HEK293 (cell line): ENCODE measurements around the gene ERAS.

Experiments
- CTCF ChIA-PET: fragments of 350-600 bp; formaldehyde crosslinking; extraction: SDS; loops from one replicate; lab custom pipeline; 2021; ENCODE audit warnings: antibody characterized with exemption; lab: Yijun Ruan, JAX
- POLR2A ChIA-PET: fragments of 300-600 bp; formaldehyde crosslinking; extraction: SDS; loops from one replicate; lab custom pipeline; 2020; ENCODE audit warnings: antibody characterized with exemption, inconsistent platforms; lab: Yijun Ruan, JAX
- H3K27ac ChIP-seq: fragments of 200-500 bp; sonication (Bioruptor generic); 2 replicates; pipeline ENCODE4 v1.5.1; 2014; ENCODE audit warnings: low read depth, low read length, control low read depth, inconsistent platforms; ENCODE audit errors: extremely low read depth
- H3K36me3 ChIP-seq, 2 experiments: fragments of 200-500 bp in 1 of 2; sonication (Bioruptor generic) in 1 of 2; 1 replicate in 1 of 2; 2 replicates in 1 of 2; pipeline ENCODE4 v1.5.1; 2014 to 2017; ENCODE audit warnings: inconsistent platforms in 2 of 2, low read length in 2 of 2; ENCODE audit not compliant: control insufficient read depth in 2 of 2, insufficient read depth in 1 of 2
- H3K4me1 ChIP-seq: fragments of 200-500 bp; sonication (Bioruptor generic); 2 replicates; pipeline ENCODE4 v1.5.1; 2014; ENCODE audit warnings: mild to moderate bottlenecking, low read length, inconsistent platforms; ENCODE audit not compliant: control insufficient read depth, insufficient read depth
- H3K4me3 ChIP-seq: 2 replicates; pipeline ENCODE4 v1.5.1; 2011; ENCODE audit warnings: low read depth, mild to moderate bottlenecking, control low read depth, low read length, moderate library complexity
- H3K9me3 ChIP-seq: fragments of 200-500 bp; sonication (Bioruptor generic); 2 replicates; pipeline ENCODE4 v1.5.1; 2014; ENCODE audit warnings: low read depth, low read length, inconsistent platforms; ENCODE audit not compliant: control insufficient read depth, insufficient read depth
- EGR2 ChIP-seq: fragments of 450-650 bp; formaldehyde crosslinking; IDR thresholded peaks from 2 replicates; pipeline ENCODE4 v1.5.1; 2016; ENCODE audit warnings: low read depth, missing biosample characterization, missing genetic modification characterization
- OSR2 ChIP-seq: fragments of 450-650 bp; formaldehyde crosslinking; IDR thresholded peaks from 2 replicates; pipeline ENCODE4 v1.5.1; 2016; ENCODE audit warnings: missing biosample characterization, missing genetic modification characterization
- OVOL3 ChIP-seq: fragments of 450-650 bp; formaldehyde crosslinking; IDR thresholded peaks from 2 replicates; pipeline ENCODE4 v1.5.1; 2016; ENCODE audit warnings: missing biosample characterization, missing genetic modification characterization
- RBAK ChIP-seq: fragments of 450-650 bp; formaldehyde crosslinking; IDR thresholded peaks from 2 replicates; pipeline ENCODE4 v1.5.1; 2016; ENCODE audit warnings: missing biosample characterization, missing genetic modification characterization
- SCRT1 ChIP-seq: fragments of 450-650 bp; formaldehyde crosslinking; IDR thresholded peaks from 2 replicates; pipeline ENCODE4 v1.5.1; 2016; ENCODE audit warnings: missing biosample characterization, missing genetic modification characterization, borderline replicate concordance
- ZFP37 ChIP-seq: fragments of 450-650 bp; formaldehyde crosslinking; IDR thresholded peaks from 2 replicates; pipeline ENCODE4 v1.5.1; 2016; ENCODE audit warnings: missing biosample characterization, missing genetic modification characterization
- ZNF23 ChIP-seq: fragments of 450-650 bp; formaldehyde crosslinking; IDR thresholded peaks from 2 replicates; pipeline ENCODE4 v1.5.1; 2016; ENCODE audit warnings: missing biosample characterization, missing genetic modification characterization, borderline replicate concordance
- ZNF341 ChIP-seq: fragments of 450-650 bp; formaldehyde crosslinking; IDR thresholded peaks from 2 replicates; pipeline ENCODE4; 2016; ENCODE audit warnings: low read depth, missing biosample characterization, missing genetic modification characterization
- ZNF530 ChIP-seq: fragments of 450-650 bp; formaldehyde crosslinking; IDR thresholded peaks from 2 replicates; pipeline ENCODE4 v1.5.1; 2016; ENCODE audit warnings: low read depth, missing biosample characterization, missing genetic modification characterization
- ZNF555 ChIP-seq: fragments of 450-650 bp; formaldehyde crosslinking; conservative IDR thresholded peaks from 2 replicates; pipeline ENCODE4 v1.5.1; 2017; ENCODE audit warnings: missing biosample characterization, mild to moderate bottlenecking, missing genetic modification characterization, inconsistent platforms
- ZNF558 ChIP-seq: fragments of 450-650 bp; formaldehyde crosslinking; IDR thresholded peaks from 2 replicates; pipeline ENCODE4 v1.5.1; 2016; ENCODE audit warnings: missing biosample characterization, missing genetic modification characterization
- ZNF596 ChIP-seq: fragments of 450-650 bp; IDR thresholded peaks from 2 replicates; pipeline ENCODE4 v1.5.0; 2018; ENCODE audit warnings: missing biosample characterization, mild to moderate bottlenecking, missing genetic modification characterization, moderate library complexity
- ZNF707 ChIP-seq: fragments of 450-650 bp; formaldehyde crosslinking; IDR thresholded peaks from 2 replicates; pipeline ENCODE4 v1.5.1; 2016; ENCODE audit warnings: missing biosample characterization, missing genetic modification characterization
- TF ChIP-seq, protein P1 (sequence below): fragments of 450-650 bp; formaldehyde crosslinking; IDR thresholded peaks from 2 replicates; pipeline ENCODE4 v1.5.1; 2016; ENCODE audit warnings: missing biosample characterization, missing genetic modification characterization
- TF ChIP-seq, protein P2 (sequence below): fragments of 450-650 bp; formaldehyde crosslinking; conservative IDR thresholded peaks from 2 replicates; pipeline ENCODE4 v1.5.1; 2016; ENCODE audit warnings: low read depth, missing biosample characterization, missing genetic modification characterization
- TF ChIP-seq, protein P3 (sequence below): fragments of 450-650 bp; formaldehyde crosslinking; IDR thresholded peaks from 2 replicates; pipeline ENCODE4 v1.5.1; 2016; ENCODE audit warnings: missing biosample characterization, missing genetic modification characterization

The ERAS gene

DNA sequence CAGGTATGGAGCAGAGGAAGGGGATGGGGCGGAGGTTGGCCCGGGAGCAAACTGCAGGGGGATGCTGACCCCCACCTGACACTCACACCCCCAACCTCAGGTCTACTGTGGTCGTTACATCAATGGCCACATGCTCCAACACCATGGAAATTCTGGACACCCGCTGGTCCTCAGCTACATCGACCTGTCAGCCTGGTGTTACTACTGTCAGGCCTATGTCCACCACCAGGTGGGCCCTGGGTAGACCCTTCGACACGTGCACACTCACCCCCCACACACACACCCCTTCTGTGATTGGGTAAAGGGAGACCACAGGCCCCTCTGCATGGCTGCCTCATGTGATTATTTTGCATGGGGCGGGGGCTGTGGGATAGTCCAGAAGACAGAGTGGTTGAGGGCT, 2.2 kb upstream of the ERAS start:
- H3K9me3 ChIP-seq, result no peaks in the 10 kb centered on the region
- H3K27ac ChIP-seq, result no peak overlapping the region
- H3K4me3 ChIP-seq, result no peak overlapping the region
- ChIA-PET POLR2A (no interaction called here), CTCF (interaction anchor here (0.5 to 1.4 kb wide), 2 partner anchors 10 to 296 kb away, joined by 3 to 5 read pairs; no protein-coding TSS in a partner anchor)
- no peaks in the 10 kb centered on the region for H3K4me1 ChIP-seq
- no peak for TF ChIP-seq ZNF555 (tag by site-specific recombination)
- TF ChIP-seq ZNF558 (tag by site-specific recombination), result no peak
- TF ChIP-seq OVOL3 (tag by site-specific recombination), result no peak
- TF ChIP-seq ZNF23, result no peak
- no peak for TF ChIP-seq RBAK
- no peak for TF ChIP-seq ZNF530 (tag by site-specific recombination)
- peaks cover 0 to 56% of the 10 kb centered on the region in 2 experiments; a peak in 1 of 3 replicates for H3K36me3 ChIP-seq

DNA sequence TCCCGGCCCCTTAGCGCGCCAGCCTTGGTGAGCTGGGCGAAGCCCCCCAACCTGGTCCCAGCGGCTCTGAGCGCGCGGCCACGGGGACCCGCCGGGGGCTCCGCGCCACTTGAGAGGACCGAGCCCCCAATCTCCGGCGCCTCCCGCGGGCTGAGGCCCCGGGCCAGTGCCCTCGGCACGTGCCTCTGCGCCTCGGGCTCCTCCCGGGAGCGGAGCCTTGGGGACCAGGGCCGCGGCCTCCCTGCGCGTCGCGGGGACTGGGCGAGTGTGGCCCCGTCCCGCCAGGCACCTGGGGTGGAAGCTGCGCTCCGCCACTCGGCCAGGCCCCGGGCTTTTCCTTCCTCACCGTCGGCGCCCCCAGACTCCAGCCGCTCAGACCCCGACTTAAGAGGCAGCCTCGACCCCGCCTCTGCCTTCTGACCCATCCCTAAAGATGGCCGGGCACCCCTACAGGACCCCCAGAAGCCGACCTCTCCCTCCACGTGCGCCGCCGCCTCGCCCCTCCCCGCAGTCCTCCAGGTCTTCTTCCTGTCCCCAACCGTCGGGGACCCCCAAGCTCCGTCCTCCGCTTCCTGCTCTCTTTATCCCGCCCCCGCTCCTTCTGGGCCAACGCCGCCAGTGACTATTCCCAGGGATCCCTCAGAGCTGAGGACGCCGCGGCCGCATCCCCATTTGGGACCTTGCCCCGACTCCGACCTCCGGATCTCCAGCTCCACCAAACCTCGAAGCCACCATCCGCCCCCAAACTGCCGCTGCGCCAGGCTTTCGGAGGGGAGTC, 752 bp downstream of the ERAS start:
- ChIA-PET CTCF (interaction anchor here (0.6 kb wide), 1 partner anchor 176 kb away, joined by 7 read pairs; no protein-coding TSS in a partner anchor), POLR2A (no interaction called here)
- Histone ChIP-seq H3K4me1 (no peaks in the 10 kb centered on the region), H3K4me3 (no peak overlapping the region), H3K27ac (no peak overlapping the region), H3K9me3 (no peaks in the 10 kb centered on the region), H3K36me3 (peaks cover 0 to 39% of the 10 kb centered on the region in 2 experiments; a peak in 1 of 3 replicates)
- TF ChIP-seq, protein P1, sequence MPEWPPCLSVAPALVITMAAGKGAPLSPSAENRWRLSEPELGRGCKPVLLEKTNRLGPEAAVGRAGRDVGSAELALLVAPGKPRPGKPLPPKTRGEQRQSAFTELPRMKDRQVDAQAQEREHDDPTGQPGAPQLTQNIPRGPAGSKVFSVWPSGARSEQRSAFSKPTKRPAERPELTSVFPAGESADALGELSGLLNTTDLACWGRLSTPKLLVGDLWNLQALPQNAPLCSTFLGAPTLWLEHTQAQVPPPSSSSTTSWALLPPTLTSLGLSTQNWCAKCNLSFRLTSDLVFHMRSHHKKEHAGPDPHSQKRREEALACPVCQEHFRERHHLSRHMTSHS (tag by site-specific recombination), result no peak
- TF ChIP-seq, protein P2, sequence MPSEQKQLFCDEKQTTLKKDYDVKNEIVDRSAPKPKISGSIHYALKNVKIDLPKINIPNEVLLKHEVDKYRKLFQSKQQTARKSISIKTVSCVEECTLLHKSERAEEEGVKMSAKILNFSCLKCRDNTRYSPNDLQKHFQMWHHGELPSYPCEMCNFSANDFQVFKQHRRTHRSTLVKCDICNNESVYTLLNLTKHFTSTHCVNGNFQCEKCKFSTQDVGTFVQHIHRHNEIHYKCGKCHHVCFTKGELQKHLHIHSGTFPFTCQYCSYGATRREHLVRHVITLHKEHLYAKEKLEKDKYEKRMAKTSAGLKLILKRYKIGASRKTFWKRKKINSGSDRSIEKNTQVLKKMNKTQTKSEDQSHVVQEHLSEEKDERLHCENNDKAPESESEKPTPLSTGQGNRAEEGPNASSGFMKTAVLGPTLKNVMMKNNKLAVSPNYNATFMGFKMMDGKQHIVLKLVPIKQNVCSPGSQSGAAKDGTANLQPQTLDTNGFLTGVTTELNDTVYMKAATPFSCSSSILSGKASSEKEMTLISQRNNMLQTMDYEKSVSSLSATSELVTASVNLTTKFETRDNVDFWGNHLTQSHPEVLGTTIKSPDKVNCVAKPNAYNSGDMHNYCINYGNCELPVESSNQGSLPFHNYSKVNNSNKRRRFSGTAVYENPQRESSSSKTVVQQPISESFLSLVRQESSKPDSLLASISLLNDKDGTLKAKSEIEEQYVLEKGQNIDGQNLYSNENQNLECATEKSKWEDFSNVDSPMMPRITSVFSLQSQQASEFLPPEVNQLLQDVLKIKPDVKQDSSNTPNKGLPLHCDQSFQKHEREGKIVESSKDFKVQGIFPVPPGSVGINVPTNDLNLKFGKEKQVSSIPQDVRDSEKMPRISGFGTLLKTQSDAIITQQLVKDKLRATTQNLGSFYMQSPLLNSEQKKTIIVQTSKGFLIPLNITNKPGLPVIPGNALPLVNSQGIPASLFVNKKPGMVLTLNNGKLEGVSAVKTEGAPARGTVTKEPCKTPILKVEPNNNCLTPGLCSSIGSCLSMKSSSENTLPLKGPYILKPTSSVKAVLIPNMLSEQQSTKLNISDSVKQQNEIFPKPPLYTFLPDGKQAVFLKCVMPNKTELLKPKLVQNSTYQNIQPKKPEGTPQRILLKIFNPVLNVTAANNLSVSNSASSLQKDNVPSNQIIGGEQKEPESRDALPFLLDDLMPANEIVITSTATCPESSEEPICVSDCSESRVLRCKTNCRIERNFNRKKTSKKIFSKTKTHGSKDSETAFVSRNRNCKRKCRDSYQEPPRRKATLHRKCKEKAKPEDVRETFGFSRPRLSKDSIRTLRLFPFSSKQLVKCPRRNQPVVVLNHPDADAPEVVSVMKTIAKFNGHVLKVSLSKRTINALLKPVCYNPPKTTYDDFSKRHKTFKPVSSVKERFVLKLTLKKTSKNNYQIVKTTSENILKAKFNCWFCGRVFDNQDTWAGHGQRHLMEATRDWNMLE (tag by site-specific recombination), result no peak
- TF ChIP-seq EGR2 (tag by site-specific recombination) (no peak), ZNF707 (tag by site-specific recombination) (no peak), ZNF596 (tag by site-specific recombination) (no peak), SCRT1 (tag by site-specific recombination) (no peak), ZNF341 (peak; percentile 23; the same call in 1 of the 2 replicates)

DNA sequence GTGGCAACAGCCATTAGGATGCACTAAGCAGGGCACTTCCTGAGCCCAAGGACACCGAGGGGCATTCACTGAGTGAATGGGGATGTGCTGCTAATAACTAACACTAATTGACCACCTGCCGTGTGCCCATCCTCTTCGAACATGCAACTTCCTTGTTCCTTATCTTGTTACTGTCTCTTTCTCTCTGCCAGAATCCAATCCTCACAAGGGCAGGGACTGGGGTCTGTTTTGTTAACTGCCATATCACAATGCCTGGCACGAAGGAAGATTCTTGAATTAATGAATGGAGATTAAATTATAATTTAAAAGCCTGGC, 1.3 kb downstream of the ERAS start:
- Histone ChIP-seq H3K4me1 (no peaks in the 10 kb centered on the region), H3K27ac (no peak overlapping the region), H3K4me3 (no peak overlapping the region), H3K36me3 (peaks cover 0 to 33% of the 10 kb centered on the region in 2 experiments; a peak in 1 of 3 replicates), H3K9me3 (no peaks in the 10 kb centered on the region)
- CTCF ChIA-PET, result interaction anchor here (0.6 kb wide), 1 partner anchor 175 kb away, joined by 7 read pairs; no protein-coding TSS in a partner anchor
- no peak for TF ChIP-seq ZFP37 (tag by site-specific recombination)
- TF ChIP-seq, protein P3, sequence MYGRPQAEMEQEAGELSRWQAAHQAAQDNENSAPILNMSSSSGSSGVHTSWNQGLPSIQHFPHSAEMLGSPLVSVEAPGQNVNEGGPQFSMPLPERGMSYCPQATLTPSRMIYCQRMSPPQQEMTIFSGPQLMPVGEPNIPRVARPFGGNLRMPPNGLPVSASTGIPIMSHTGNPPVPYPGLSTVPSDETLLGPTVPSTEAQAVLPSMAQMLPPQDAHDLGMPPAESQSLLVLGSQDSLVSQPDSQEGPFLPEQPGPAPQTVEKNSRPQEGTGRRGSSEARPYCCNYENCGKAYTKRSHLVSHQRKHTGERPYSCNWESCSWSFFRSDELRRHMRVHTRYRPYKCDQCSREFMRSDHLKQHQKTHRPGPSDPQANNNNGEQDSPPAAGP (tag by site-specific recombination), result no peak
- TF ChIP-seq OSR2 (tag by site-specific recombination), result no peak
- POLR2A ChIA-PET, result no interaction called here
